Natural killer cell (primary cell): ENCODE results near the gene MRPS34. TPM values are rescaled to one million over a fixed set of nuclear protein-coding genes. Genes with fewer than 3 reads are reported as not detected.
A peak's percentile ranks its signal among the peaks of the same experiment; 100 is the strongest.

Experiments used
- ATAC-seq, 3 donors: fragments of 150-1000 bp in 2 of 3; fragments of 200-7000 bp in 1 of 3; cut with Tn5 transposase; 1 replicate in 1 of 3; 2 replicates in 2 of 3; pipeline ENCODE4 v1.10.0; 2021; ENCODE audit warnings: mild to moderate bottlenecking in 2 of 3, moderate library complexity in 2 of 3
- DNase-seq, 2 donors: peaks; one replicate each; pipeline versions ENCODE4 v3.0.0 to v3.0.0-alpha.2; 2013 to 2021; ENCODE audit warnings: mixed read lengths in 1 of 2
- H3K27ac ChIP-seq: one replicate; pipeline ENCODE4 v1.5.1; 2013; ENCODE audit warnings: mild to moderate bottlenecking, low read length
- H3K27me3 ChIP-seq: one replicate; pipeline ENCODE4 v1.6.1; 2013; ENCODE audit warnings: low read length; ENCODE audit not compliant: control insufficient read depth, insufficient read depth
- H3K36me3 ChIP-seq: one replicate; pipeline ENCODE4 v1.6.1; 2013; ENCODE audit warnings: low read length; ENCODE audit not compliant: control insufficient read depth, insufficient read depth
- H3K4me1 ChIP-seq: one replicate; pipeline ENCODE4 v1.6.1; 2013; ENCODE audit warnings: low read length; ENCODE audit not compliant: control insufficient read depth, insufficient read depth
- H3K4me3 ChIP-seq: one replicate; pipeline ENCODE4 v1.5.1; 2013; ENCODE audit warnings: low read length
- H3K9me3 ChIP-seq: one replicate; pipeline ENCODE4 v1.6.1; 2013; ENCODE audit warnings: low read length; ENCODE audit not compliant: control insufficient read depth, insufficient read depth
- H3K27ac Mint-ChIP-seq, 2 donors: one replicate each; pipeline ENCODE4 v1.8.0; 2022; ENCODE audit warnings: mild to moderate bottlenecking in 2 of 2, mixed read lengths in 2 of 2, moderate library complexity in 1 of 2
- H3K27me3 Mint-ChIP-seq, 2 donors: one replicate each; pipeline ENCODE4 v1.8.0; 2022; ENCODE audit warnings: low read depth in 2 of 2, mixed read lengths in 2 of 2
- H3K36me3 Mint-ChIP-seq: one replicate; pipeline ENCODE4 v1.8.0; 2022; ENCODE audit warnings: mixed read lengths
- H3K4me1 Mint-ChIP-seq, 2 donors: one replicate each; pipeline ENCODE4 v1.8.0; 2022; ENCODE audit warnings: mixed read lengths in 2 of 2
- H3K4me3 Mint-ChIP-seq: one replicate; pipeline ENCODE4 v1.8.0; 2022; ENCODE audit warnings: mild to moderate bottlenecking, moderate library complexity, mixed read lengths
- H3K9me3 Mint-ChIP-seq, 2 donors: one replicate each; pipeline ENCODE4 v1.8.0; 2022; ENCODE audit warnings: mixed read lengths in 2 of 2
- CTCF ChIP-seq: fragments of 200-600 bp; IDR thresholded peaks from one replicate; pipeline ENCODE4 v1.8.0; 2022; ENCODE audit warnings: antibody characterized with exemption
- WGBS: methylation state at CpG from one replicate; pipeline ENCODE4 v1.1.7; 2013; ENCODE audit warnings: missing lambda C conversion rate; ENCODE audit not compliant: insufficient coverage; 5-methylcytosine and 5-hydroxymethylcytosine counted together
- intact Hi-C: fragments of 100-400 bp; cut with micrococcal nuclease; formaldehyde crosslinking; loops from one replicate; pipeline ENCODE4 v1.14.2; 2022
- total RNA-seq, 4 donors: library from RNA; stranded (reverse); fragments of 120-200 nt in 1 of 4; gene quantifications; one replicate each; pipeline versions ENCODE4 v1.2.3 to v1.2.4, GENCODE V29; 2013 to 2022

MRPS34 gene
- total RNA-seq, 3 donors from 2014 or later (not counting 1 experiment from before 2014, with no cell fraction given): 26.5 to 42.0 (median 41.4) TPM

GRCh38 chr16:1768767-1769401 lies 4.0 kb downstream of the MRPS34 start:
- 93% methylated on average over 26 of the region's 26 CpGs for WGBS
- H3K27me3 Mint-ChIP-seq: no peaks in the 10 kb centered on the region
- TF ChIP-seq CTCF: no peak
- Histone ChIP-seq H3K27ac (no peak overlapping the region), H3K4me3 (no peak overlapping the region), H3K27me3 (no peaks in the 10 kb centered on the region), H3K36me3 (peaks cover 37% of the 10 kb centered on the region), H3K9me3 (no peaks in the 10 kb centered on the region), H3K4me1 (peaks cover 32% of the 10 kb centered on the region)
- DNase-seq (no peak), ATAC-seq (no peak)
- no peaks in the 10 kb centered on the region for H3K9me3 Mint-ChIP-seq
- H3K4me3 Mint-ChIP-seq: no peak overlapping the region
- peak overlapping the region in 1 of 2 donors; percentile 70 for H3K27ac Mint-ChIP-seq
- peaks cover 11 to 19% of the 10 kb centered on the region in 2 donors for H3K4me1 Mint-ChIP-seq
- no peaks in the 10 kb centered on the region for H3K36me3 Mint-ChIP-seq
- intact Hi-C loops: no loop called here

- H3K36me3 Mint-ChIP-seq: no peaks in the 10 kb centered on the region
- no peak overlapping the region for H3K4me3 Mint-ChIP-seq
- peak overlapping the region in 1 of 2 donors; percentile 70 for H3K27ac Mint-ChIP-seq
- no peaks in the 10 kb centered on the region for H3K27me3 Mint-ChIP-seq
- 93% methylated on average over 41 of the region's 41 CpGs for WGBS
- peaks cover 10 to 17% of the 10 kb centered on the region in 2 donors for H3K4me1 Mint-ChIP-seq
- H3K27me3 ChIP-seq: no peaks in the 10 kb centered on the region
- TF ChIP-seq CTCF: no peak
- H3K4me3 ChIP-seq: no peak overlapping the region
- intact Hi-C loops: no loop called here
- no peaks in the 10 kb centered on the region for H3K9me3 ChIP-seq
- peaks cover 42% of the 10 kb centered on the region for H3K36me3 ChIP-seq
- H3K9me3 Mint-ChIP-seq: no peaks in the 10 kb centered on the region
- peaks cover 29% of the 10 kb centered on the region for H3K4me1 ChIP-seq
- H3K27ac ChIP-seq: no peak overlapping the region
- DNase-seq (no peak), ATAC-seq (no peak)
Observed at GRCh38 chr16:1768061-1768766, 4.7 kb downstream of the MRPS34 start.

- DNase-seq (no peak), ATAC-seq (no peak)
- H3K4me1 Mint-ChIP-seq: peaks cover 8 to 16% of the 10 kb centered on the region in 2 donors
- Histone ChIP-seq H3K36me3 (peaks cover 47% of the 10 kb centered on the region), H3K27ac (no peak overlapping the region), H3K4me1 (peaks cover 27% of the 10 kb centered on the region), H3K4me3 (no peak overlapping the region), H3K27me3 (no peaks in the 10 kb centered on the region), H3K9me3 (no peaks in the 10 kb centered on the region)
- no peak overlapping the region for H3K27ac Mint-ChIP-seq
- no peaks in the 10 kb centered on the region for H3K9me3 Mint-ChIP-seq
- WGBS: 92% methylated on average over 42 of the region's 42 CpGs
- H3K36me3 Mint-ChIP-seq: no peaks in the 10 kb centered on the region
- peak overlapping the region; percentile 21 for H3K4me3 Mint-ChIP-seq
- intact Hi-C loops: no loop called here
- no peaks in the 10 kb centered on the region for H3K27me3 Mint-ChIP-seq
- TF ChIP-seq CTCF: no peak
Observed at GRCh38 chr16:1767116-1767994, 5.6 kb downstream of the MRPS34 start.
